Neural cell (in vitro differentiated cells): ENCODE measurements around the gene BZW2.

ENCODE experiments used
- POLR2AphosphoS5 ChIP-seq: IDR thresholded peaks from 2 replicates; pipeline ENCODE4 v1.6.1; 2012
- TF ChIP-seq, protein P1 (sequence below): fragments of 450-650 bp; IDR thresholded peaks from 2 replicates; pipeline ENCODE4 v1.5.1; 2014; ENCODE audit warnings: antibody characterized with exemption, mild to moderate bottlenecking, moderate library complexity; ENCODE audit not compliant: poor library complexity, severe bottlenecking

DNA sequence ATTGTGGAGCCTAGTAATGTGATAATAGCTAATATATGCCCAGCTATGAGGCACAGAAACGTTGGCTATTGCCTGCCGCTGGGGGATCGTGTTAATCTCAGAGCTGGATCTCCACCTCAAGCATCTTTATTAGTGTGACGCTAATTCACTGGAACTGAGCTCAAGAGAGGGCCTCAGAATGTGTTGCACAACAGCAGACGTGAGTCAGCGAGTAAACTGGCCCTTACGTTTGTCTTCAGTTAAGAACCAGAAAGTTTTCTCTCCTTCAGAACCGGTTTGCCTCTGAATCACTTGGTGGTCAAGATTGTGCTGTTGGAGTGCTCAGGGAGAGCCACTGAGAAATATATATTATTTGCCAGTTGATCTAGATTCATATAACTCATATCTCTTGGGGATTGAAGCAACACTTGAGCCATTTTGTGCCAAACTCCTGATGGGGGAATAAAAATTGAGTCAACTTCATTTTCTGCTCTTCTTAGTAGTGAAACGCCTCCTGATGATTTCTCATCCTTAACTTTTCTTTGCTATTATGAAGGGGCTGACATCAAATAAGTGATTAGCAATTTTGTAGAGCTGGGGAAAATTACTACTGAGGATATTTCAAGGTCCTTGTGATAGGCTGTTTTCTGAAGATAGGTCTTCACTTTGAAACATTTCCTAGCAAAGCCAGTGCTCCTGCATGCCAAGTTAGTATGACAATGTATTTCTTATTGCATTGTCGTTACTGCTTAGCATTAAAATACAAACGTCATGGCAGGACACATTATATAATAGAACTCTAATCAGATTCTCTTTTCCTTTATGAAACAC is 22.3 kb downstream of the BZW2 start:
- TF ChIP-seq, protein P1, sequence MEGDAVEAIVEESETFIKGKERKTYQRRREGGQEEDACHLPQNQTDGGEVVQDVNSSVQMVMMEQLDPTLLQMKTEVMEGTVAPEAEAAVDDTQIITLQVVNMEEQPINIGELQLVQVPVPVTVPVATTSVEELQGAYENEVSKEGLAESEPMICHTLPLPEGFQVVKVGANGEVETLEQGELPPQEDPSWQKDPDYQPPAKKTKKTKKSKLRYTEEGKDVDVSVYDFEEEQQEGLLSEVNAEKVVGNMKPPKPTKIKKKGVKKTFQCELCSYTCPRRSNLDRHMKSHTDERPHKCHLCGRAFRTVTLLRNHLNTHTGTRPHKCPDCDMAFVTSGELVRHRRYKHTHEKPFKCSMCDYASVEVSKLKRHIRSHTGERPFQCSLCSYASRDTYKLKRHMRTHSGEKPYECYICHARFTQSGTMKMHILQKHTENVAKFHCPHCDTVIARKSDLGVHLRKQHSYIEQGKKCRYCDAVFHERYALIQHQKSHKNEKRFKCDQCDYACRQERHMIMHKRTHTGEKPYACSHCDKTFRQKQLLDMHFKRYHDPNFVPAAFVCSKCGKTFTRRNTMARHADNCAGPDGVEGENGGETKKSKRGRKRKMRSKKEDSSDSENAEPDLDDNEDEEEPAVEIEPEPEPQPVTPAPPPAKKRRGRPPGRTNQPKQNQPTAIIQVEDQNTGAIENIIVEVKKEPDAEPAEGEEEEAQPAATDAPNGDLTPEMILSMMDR: no peak
- TF ChIP-seq POLR2AphosphoS5: no peak
